Measurements from ENCODE around the gene ABHD5. TPM values are rescaled to one million over a fixed set of nuclear protein-coding genes. Genes with fewer than 3 reads are reported as not detected.
"Not testable (repeated sequence)": the region's sequence is repeated elsewhere in the genome, so short reads cannot be mapped to it uniquely, and the experiment has no call there.

ABHD5 gene
- total RNA-seq, 3 donors from 2014 or later = 15.4 to 16.8 (median 16.2) TPM

- ATAC-seq (no peak), DNase-seq (no peak)
- H3K9me3 Mint-ChIP-seq = peaks cover 3% of the 10 kb centered on the region
- H3K27me3 Mint-ChIP-seq (ENCODE audit: low read depth) = no peaks in the 10 kb centered on the region
- H3K36me3 Mint-ChIP-seq (ENCODE audit: insufficient read depth) = peaks cover 1% of the 10 kb centered on the region
- no peak overlapping the region for H3K4me3 Mint-ChIP-seq
- no peaks in the 10 kb centered on the region for H3K4me1 Mint-ChIP-seq (ENCODE audit: low read depth)
Observed at GRCh38 chr3:43674345-43675085, 16.2 kb upstream of the ABHD5 start.

- ATAC-seq (no peak), DNase-seq (no peak)
- Mint-ChIP-seq H3K9me3 (peaks cover 3% of the 10 kb centered on the region), H3K4me1 (ENCODE audit: low read depth) (no peaks in the 10 kb centered on the region), H3K4me3 (no peak overlapping the region), H3K36me3 (ENCODE audit: insufficient read depth) (peaks cover 1% of the 10 kb centered on the region), H3K27me3 (ENCODE audit: low read depth) (no peaks in the 10 kb centered on the region)
Observed at GRCh38 chr3:43675593-43675992, 15.1 kb upstream of the ABHD5 start.

- H3K27me3 Mint-ChIP-seq (ENCODE audit: low read depth) = no peaks in the 10 kb centered on the region
- no peak overlapping the region for H3K4me3 Mint-ChIP-seq
- H3K36me3 Mint-ChIP-seq (ENCODE audit: insufficient read depth) = peaks cover 1% of the 10 kb centered on the region
- DNase-seq = no peak
- H3K4me1 Mint-ChIP-seq (ENCODE audit: low read depth) = no peaks in the 10 kb centered on the region
- H3K9me3 Mint-ChIP-seq = peaks cover 3% of the 10 kb centered on the region
- ATAC-seq = no peak
Observed at GRCh38 chr3:43676441-43676840, 14.3 kb upstream of the ABHD5 start.

- ATAC-seq; DNase-seq; H3K27me3 Mint-ChIP-seq (ENCODE audit: low read depth): not testable (repeated sequence)
Observed at GRCh38 chr3:43678375-43678774, 12.4 kb upstream of the ABHD5 start.

GRCh38 chr3:43678887-43679449 lies 11.8 kb upstream of the ABHD5 start:
- not testable (repeated sequence) for H3K9me3 Mint-ChIP-seq; H3K4me3 Mint-ChIP-seq; DNase-seq; ATAC-seq; H3K4me1 Mint-ChIP-seq (ENCODE audit: low read depth); H3K36me3 Mint-ChIP-seq (ENCODE audit: insufficient read depth); H3K27me3 Mint-ChIP-seq (ENCODE audit: low read depth)

More at GRCh38 chr3:43678375-43678774, 12.4 kb upstream of the ABHD5 start:
- H3K9me3 Mint-ChIP-seq; H3K4me1 Mint-ChIP-seq (ENCODE audit: low read depth); H3K4me3 Mint-ChIP-seq; H3K36me3 Mint-ChIP-seq (ENCODE audit: insufficient read depth): not testable (repeated sequence)

- not testable (repeated sequence) for H3K4me3 Mint-ChIP-seq; ATAC-seq; H3K4me1 Mint-ChIP-seq (ENCODE audit: low read depth); H3K27me3 Mint-ChIP-seq (ENCODE audit: low read depth); H3K36me3 Mint-ChIP-seq (ENCODE audit: insufficient read depth); H3K9me3 Mint-ChIP-seq; DNase-seq
Observed at GRCh38 chr3:43680857-43681256, 9.9 kb upstream of the ABHD5 start.

GRCh38 chr3:43684944-43685343 lies 5.8 kb upstream of the ABHD5 start:
- no peak overlapping the region for H3K4me3 Mint-ChIP-seq
- DNase-seq (no peak), ATAC-seq (no peak)
- H3K9me3 Mint-ChIP-seq = no peaks in the 10 kb centered on the region
- peaks cover 2% of the 10 kb centered on the region for H3K4me1 Mint-ChIP-seq (ENCODE audit: low read depth)
- no peaks in the 10 kb centered on the region for H3K36me3 Mint-ChIP-seq (ENCODE audit: insufficient read depth)
- no peaks in the 10 kb centered on the region for H3K27me3 Mint-ChIP-seq (ENCODE audit: low read depth)

- Mint-ChIP-seq H3K36me3 (ENCODE audit: insufficient read depth) (no peaks in the 10 kb centered on the region), H3K9me3 (no peaks in the 10 kb centered on the region), H3K27me3 (ENCODE audit: low read depth) (no peaks in the 10 kb centered on the region), H3K4me1 (ENCODE audit: low read depth) (peaks cover 7% of the 10 kb centered on the region), H3K4me3 (no peak overlapping the region)
- no peak for ATAC-seq
- DNase-seq = no peak
Observed at GRCh38 chr3:43685921-43686320, 4.8 kb upstream of the ABHD5 start.

GRCh38 chr3:43686333-43686699 lies 4.4 kb upstream of the ABHD5 start:
- no peak for DNase-seq
- Mint-ChIP-seq H3K36me3 (ENCODE audit: insufficient read depth) (no peaks in the 10 kb centered on the region), H3K4me3 (no peak overlapping the region), H3K27me3 (ENCODE audit: low read depth) (no peaks in the 10 kb centered on the region), H3K9me3 (no peaks in the 10 kb centered on the region), H3K4me1 (ENCODE audit: low read depth) (peaks cover 7% of the 10 kb centered on the region)
- no peak for ATAC-seq

GRCh38 chr3:43686700-43687498 lies 3.8 kb upstream of the ABHD5 start:
- H3K27me3 Mint-ChIP-seq (ENCODE audit: low read depth) = no peaks in the 10 kb centered on the region
- H3K36me3 Mint-ChIP-seq (ENCODE audit: insufficient read depth) = no peaks in the 10 kb centered on the region
- ATAC-seq (no peak), DNase-seq (no peak)
- peaks cover 11% of the 10 kb centered on the region for H3K4me1 Mint-ChIP-seq (ENCODE audit: low read depth)
- no peaks in the 10 kb centered on the region for H3K9me3 Mint-ChIP-seq
- no peak overlapping the region for H3K4me3 Mint-ChIP-seq

GRCh38 chr3:43687499-43687811 lies 3.3 kb upstream of the ABHD5 start:
- ATAC-seq (no peak), DNase-seq (no peak)
- Mint-ChIP-seq H3K9me3 (no peaks in the 10 kb centered on the region), H3K27me3 (ENCODE audit: low read depth) (no peaks in the 10 kb centered on the region), H3K36me3 (ENCODE audit: insufficient read depth) (no peaks in the 10 kb centered on the region), H3K4me3 (no peak overlapping the region), H3K4me1 (ENCODE audit: low read depth) (peaks cover 16% of the 10 kb centered on the region)

- H3K4me3 Mint-ChIP-seq = no peak overlapping the region
- H3K9me3 Mint-ChIP-seq = no peaks in the 10 kb centered on the region
- ATAC-seq (no peak), DNase-seq (no peak)
- no peaks in the 10 kb centered on the region for H3K36me3 Mint-ChIP-seq (ENCODE audit: insufficient read depth)
- no peaks in the 10 kb centered on the region for H3K27me3 Mint-ChIP-seq (ENCODE audit: low read depth)
- peaks cover 21% of the 10 kb centered on the region for H3K4me1 Mint-ChIP-seq (ENCODE audit: low read depth)
Observed at GRCh38 chr3:43688245-43688650, 2.5 kb upstream of the ABHD5 start.

GRCh38 chr3:43689166-43689565 lies 1.6 kb upstream of the ABHD5 start:
- no peak overlapping the region for H3K4me3 Mint-ChIP-seq

GRCh38 chr3:43689766-43690399 lies 855 bp upstream of the ABHD5 start:
- Mint-ChIP-seq H3K4me1 (ENCODE audit: low read depth) (peaks cover 26% of the 10 kb centered on the region), H3K4me3 (peak overlapping the region; percentile 83), H3K27me3 (ENCODE audit: low read depth) (no peaks in the 10 kb centered on the region), H3K9me3 (no peaks in the 10 kb centered on the region), H3K36me3 (ENCODE audit: insufficient read depth) (peaks cover 1% of the 10 kb centered on the region)
- DNase-seq (no peak), ATAC-seq (no peak)

More at GRCh38 chr3:43689166-43689565, 1.6 kb upstream of the ABHD5 start:
- no peaks in the 10 kb centered on the region for H3K27me3 Mint-ChIP-seq (ENCODE audit: low read depth)
- no peaks in the 10 kb centered on the region for H3K36me3 Mint-ChIP-seq (ENCODE audit: insufficient read depth)
- DNase-seq = no peak
- no peak for ATAC-seq
- H3K4me1 Mint-ChIP-seq (ENCODE audit: low read depth) = peaks cover 26% of the 10 kb centered on the region
- no peaks in the 10 kb centered on the region for H3K9me3 Mint-ChIP-seq

Measured in activated T-cell treated with anti-CD3 and anti-CD28 coated beads, Interleukin-2, amount 50 U/mL, for 4 hours (primary cell).